H9 (cell line): ENCODE measurements around the gene LHX1. TPM values are rescaled to one million over a fixed set of nuclear protein-coding genes. Genes with fewer than 3 reads are reported as not detected.
A peak's percentile ranks its signal among the peaks of the same experiment; 100 is the strongest.

Experiments used
- DNase-seq: peaks from one replicate; pipeline ENCODE4 v3.0.0-alpha.2; 2017
- H2AFZ ChIP-seq: one replicate; pipeline ENCODE4 v1.6.1; 2013; ENCODE audit warnings: mild to moderate bottlenecking, low read length, control low read depth, moderate library complexity
- H2AK5ac ChIP-seq: 2 replicates; pipeline ENCODE4 v1.6.1; 2013; ENCODE audit warnings: low read length, control low read depth, mixed read lengths; ENCODE audit not compliant: insufficient read length
- H2BK120ac ChIP-seq: one replicate; pipeline ENCODE4 v1.6.1; 2013; ENCODE audit warnings: low read depth, mild to moderate bottlenecking, low read length, control low read depth, inconsistent platforms; ENCODE audit not compliant: poor library complexity, severe bottlenecking
- H2BK12ac ChIP-seq: 2 replicates; pipeline ENCODE4 v1.6.1; 2013; ENCODE audit warnings: low read length, control low read depth, mixed read lengths, low read depth; ENCODE audit not compliant: insufficient read length
- H2BK15ac ChIP-seq: 2 replicates; pipeline ENCODE4 v1.6.1; 2013; ENCODE audit warnings: low read depth, low read length, control low read depth
- H2BK20ac ChIP-seq: one replicate; pipeline ENCODE4 v1.6.1; 2013; ENCODE audit warnings: low read depth, mild to moderate bottlenecking, low read length, control low read depth, inconsistent platforms; ENCODE audit not compliant: poor library complexity, severe bottlenecking
- H2BK5ac ChIP-seq: 2 replicates; pipeline ENCODE4 v1.6.1; 2013; ENCODE audit warnings: low read length, control low read depth, mixed read lengths; ENCODE audit not compliant: insufficient read length
- H3K14ac ChIP-seq: 2 replicates; pipeline ENCODE4 v1.6.1; 2013; ENCODE audit warnings: low read length, control low read depth; ENCODE audit not compliant: insufficient read depth
- H3K18ac ChIP-seq: 2 replicates; pipeline ENCODE4 v1.6.1; 2013; ENCODE audit warnings: low read depth, mild to moderate bottlenecking, mixed read lengths, low read length, control low read depth; ENCODE audit not compliant: insufficient read length
- H3K23ac ChIP-seq: 2 replicates; pipeline ENCODE4 v1.6.1; 2013; ENCODE audit warnings: low read length, control low read depth, mixed read lengths, low read depth; ENCODE audit not compliant: insufficient read length
- H3K23me2 ChIP-seq: 2 replicates; pipeline ENCODE4 v1.6.1; 2013; ENCODE audit warnings: low read depth, mild to moderate bottlenecking, mixed read lengths, low read length, control low read depth; ENCODE audit not compliant: insufficient read length, poor library complexity, severe bottlenecking
- H3K27ac ChIP-seq: 2 replicates; pipeline ENCODE4 v1.5.1; 2013; ENCODE audit warnings: low read length, control low read depth, mixed read lengths, low read depth; ENCODE audit not compliant: insufficient read length
- H3K27me3 ChIP-seq: 2 replicates; pipeline ENCODE4 v1.6.1; 2013; ENCODE audit warnings: low read length, control low read depth, inconsistent platforms; ENCODE audit not compliant: insufficient read depth
- H3K4ac ChIP-seq: 2 replicates; pipeline ENCODE4 v1.6.1; 2013; ENCODE audit warnings: low read depth, mild to moderate bottlenecking, control low read depth, inconsistent platforms, low read length, moderate library complexity
- H3K4me1 ChIP-seq: 2 replicates; pipeline ENCODE4 v1.6.1; 2013; ENCODE audit warnings: low read length, control low read depth, inconsistent platforms; ENCODE audit not compliant: insufficient read depth
- H3K4me2 ChIP-seq: 2 replicates; pipeline ENCODE4 v1.6.1; 2013; ENCODE audit warnings: low read length, control low read depth, mixed read lengths; ENCODE audit not compliant: insufficient read length, insufficient read depth
- H3K56ac ChIP-seq: 2 replicates; pipeline ENCODE4 v1.6.1; 2013; ENCODE audit warnings: low read depth, mild to moderate bottlenecking, mixed read lengths, low read length, control low read depth; ENCODE audit not compliant: insufficient read length
- H3K79me1 ChIP-seq: 2 replicates; pipeline ENCODE4 v1.6.1; 2013; ENCODE audit warnings: low read depth, mild to moderate bottlenecking, moderate library complexity, low read length, control low read depth, inconsistent platforms; ENCODE audit not compliant: insufficient read depth, poor library complexity, severe bottlenecking
- H3K79me2 ChIP-seq: 2 replicates; pipeline ENCODE4 v1.6.1; 2013; ENCODE audit warnings: low read length, control low read depth, inconsistent platforms; ENCODE audit not compliant: insufficient read depth
- H3K9ac ChIP-seq: 2 replicates; pipeline ENCODE4 v1.6.1; 2013; ENCODE audit warnings: low read length, control low read depth, mixed read lengths; ENCODE audit not compliant: insufficient read length; ENCODE audit errors: extremely low read depth
- H3K9me3 ChIP-seq: one replicate; pipeline ENCODE4 v1.6.1; 2013; ENCODE audit warnings: low read depth, low read length, inconsistent platforms; ENCODE audit not compliant: control insufficient read depth
- H3T11ph ChIP-seq: one replicate; pipeline ENCODE4 v1.6.1; 2013; ENCODE audit warnings: mild to moderate bottlenecking, low read length, control low read depth, inconsistent platforms
- H4K20me1 ChIP-seq: one replicate; pipeline ENCODE4 v1.6.1; 2013; ENCODE audit not compliant: control insufficient read depth, insufficient read length, insufficient read depth
- H4K5ac ChIP-seq: 2 replicates; pipeline ENCODE4 v1.6.1; 2013; ENCODE audit warnings: low read depth, mild to moderate bottlenecking, mixed read lengths, low read length, control low read depth; ENCODE audit not compliant: insufficient read length
- H4K8ac ChIP-seq: replicated peaks from 2 replicates; pipeline ENCODE4 v1.6.1; 2013; ENCODE audit warnings: low read length, control low read depth, mixed read lengths, low read depth; ENCODE audit not compliant: insufficient read length
- H4K91ac ChIP-seq: 2 replicates; pipeline ENCODE4 v1.6.1; 2013; ENCODE audit warnings: low read depth, mild to moderate bottlenecking, moderate library complexity, mixed read lengths, low read length, control low read depth; ENCODE audit not compliant: insufficient read length
- H3K27ac Mint-ChIP-seq, 3 experiments: 2 replicates in 2 of 3; 3 replicates in 1 of 3; pipeline ENCODE4 v1.8.0; 2020 to 2021; ENCODE audit warnings: mixed read lengths in 3 of 3, mild to moderate bottlenecking in 1 of 3, moderate library complexity in 1 of 3
- H3K27me3 Mint-ChIP-seq: 2 replicates; pipeline ENCODE4 v1.8.0; 2021; ENCODE audit warnings: low read depth, mild to moderate bottlenecking, moderate library complexity, mixed read lengths
- H3K36me3 Mint-ChIP-seq, 3 experiments: 2 replicates in 2 of 3; 3 replicates in 1 of 3; pipeline ENCODE4 v1.8.0; 2020 to 2021; ENCODE audit warnings: low read depth in 3 of 3, mixed read lengths in 3 of 3; ENCODE audit not compliant: insufficient read depth in 1 of 3
- H3K4me1 Mint-ChIP-seq, 2 experiments: 2 replicates each; pipeline ENCODE4 v1.8.0; 2020; ENCODE audit warnings: mixed read lengths in 2 of 2
- H3K4me3 Mint-ChIP-seq, 2 experiments: 2 replicates in 1 of 2; 3 replicates in 1 of 2; pipeline ENCODE4 v1.8.0; 2020 to 2021; ENCODE audit warnings: mild to moderate bottlenecking in 2 of 2, mixed read lengths in 2 of 2, moderate library complexity in 1 of 2
- H3K9me3 Mint-ChIP-seq, 2 experiments: 2 replicates in 1 of 2; 3 replicates in 1 of 2; pipeline ENCODE4 v1.8.0; 2020; ENCODE audit warnings: mild to moderate bottlenecking in 2 of 2, mixed read lengths in 2 of 2, moderate library complexity in 1 of 2
- WGBS: extraction: QIAGEN DNeasy Blood & Tissue Kit; methylation state at CpG from one replicate; pipeline ENCODE4 v1.1.7; 2013; ENCODE audit warnings: missing lambda C conversion rate, low lambda C conversion rate, mixed read lengths; ENCODE audit not compliant: insufficient read length; ENCODE audit errors: extremely low coverage; 5-methylcytosine and 5-hydroxymethylcytosine counted together
- total RNA-seq: library from RNA; stranded (reverse); gene quantifications from 2 replicates; pipeline ENCODE4 v1.2.1, GENCODE V29; 2021
- TF ChIP-seq, protein P1 (sequence below): fragments of 200-600 bp; sonication (generic); conservative IDR thresholded peaks from 3 replicates; pipeline ENCODE4 v1.8.0; 2021; ENCODE audit warnings: antibody characterized with exemption, mild to moderate bottlenecking

LHX1 gene
- total RNA-seq, 1 experiment from 2014 or later: 0.22 TPM

DNA sequence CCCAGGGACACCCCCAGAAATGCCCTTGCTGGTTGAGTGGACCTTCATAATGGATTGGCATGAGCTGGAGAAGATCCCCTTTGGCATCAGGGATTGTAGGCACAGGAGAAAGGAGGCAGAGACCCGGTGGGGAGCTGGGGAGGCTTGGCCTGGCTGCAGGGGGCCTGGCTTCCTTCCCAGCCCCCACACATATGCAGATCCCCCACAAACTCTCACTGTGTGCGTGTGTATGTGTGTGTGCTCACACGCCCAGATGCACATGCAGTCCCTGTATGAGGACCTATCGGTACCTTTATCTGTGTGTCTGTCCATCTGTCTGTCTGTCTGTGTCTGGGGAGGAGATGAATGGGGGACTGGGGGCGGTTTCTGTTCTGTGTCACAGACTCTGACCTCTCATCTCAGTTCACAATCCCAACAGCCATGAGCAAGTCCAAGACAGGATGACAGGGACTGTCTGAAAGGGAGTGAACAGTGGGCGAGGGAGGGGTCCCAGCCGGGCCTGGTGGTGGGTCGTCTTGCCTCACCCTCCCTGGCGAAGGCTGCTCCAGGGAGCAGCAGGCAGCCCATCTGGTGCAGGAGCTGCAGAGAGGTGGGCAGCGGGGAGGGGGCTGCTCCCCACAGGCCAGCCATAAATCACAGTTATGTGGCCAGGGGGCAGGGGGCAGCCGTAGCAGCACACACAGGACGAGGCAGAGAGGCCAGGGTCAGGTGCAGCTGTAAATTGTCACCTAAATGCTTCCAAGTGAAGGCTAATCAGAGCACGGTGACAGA lies 46.7 kb upstream of the LHX1 start:
- Mint-ChIP-seq H3K27ac (no peak overlapping the region; a peak in 2 of 7 replicates), H3K9me3 (no peaks in the 10 kb centered on the region), H3K27me3 (peaks cover 12% of the 10 kb centered on the region), H3K36me3 (no peaks in the 10 kb centered on the region), H3K4me1 (peaks cover 2 to 31% of the 10 kb centered on the region in 2 experiments; a peak in 3 of 4 replicates), H3K4me3 (no peak overlapping the region)
- Histone ChIP-seq H3K27ac (no peak overlapping the region), H3K9me3 (no peaks in the 10 kb centered on the region), H3K14ac (peak overlapping the region; percentile 53; the same call in 1 of the 2 replicates), H3K79me1 (no peaks in the 10 kb centered on the region), H3K27me3 (no peaks in the 10 kb centered on the region), H2BK12ac (no peak overlapping the region), H3K4me1 (no peaks in the 10 kb centered on the region), H3K23me2 (no peaks in the 10 kb centered on the region), H2BK5ac (no peak overlapping the region), H2BK120ac (no peak overlapping the region), H3K23ac (no peak overlapping the region), H4K20me1 (no peaks in the 10 kb centered on the region), H4K91ac (no peak overlapping the region), H2BK20ac (no peak overlapping the region), H4K5ac (no peak overlapping the region), H3K18ac (no peak overlapping the region), H3K9ac (no peak overlapping the region), H2AFZ (no peak overlapping the region), H4K8ac (no peak overlapping the region), H3T11ph (no peak overlapping the region), H3K79me2 (no peaks in the 10 kb centered on the region), H3K56ac (no peak overlapping the region), H2AK5ac (no peak overlapping the region), H3K4me2 (no peak overlapping the region), H2BK15ac (no peak overlapping the region), H3K4ac (no peak overlapping the region)
- no CpG with 5 or more reads among the region's 13 CpGs for WGBS
- DNase-seq: no peak
- TF ChIP-seq, protein P1, sequence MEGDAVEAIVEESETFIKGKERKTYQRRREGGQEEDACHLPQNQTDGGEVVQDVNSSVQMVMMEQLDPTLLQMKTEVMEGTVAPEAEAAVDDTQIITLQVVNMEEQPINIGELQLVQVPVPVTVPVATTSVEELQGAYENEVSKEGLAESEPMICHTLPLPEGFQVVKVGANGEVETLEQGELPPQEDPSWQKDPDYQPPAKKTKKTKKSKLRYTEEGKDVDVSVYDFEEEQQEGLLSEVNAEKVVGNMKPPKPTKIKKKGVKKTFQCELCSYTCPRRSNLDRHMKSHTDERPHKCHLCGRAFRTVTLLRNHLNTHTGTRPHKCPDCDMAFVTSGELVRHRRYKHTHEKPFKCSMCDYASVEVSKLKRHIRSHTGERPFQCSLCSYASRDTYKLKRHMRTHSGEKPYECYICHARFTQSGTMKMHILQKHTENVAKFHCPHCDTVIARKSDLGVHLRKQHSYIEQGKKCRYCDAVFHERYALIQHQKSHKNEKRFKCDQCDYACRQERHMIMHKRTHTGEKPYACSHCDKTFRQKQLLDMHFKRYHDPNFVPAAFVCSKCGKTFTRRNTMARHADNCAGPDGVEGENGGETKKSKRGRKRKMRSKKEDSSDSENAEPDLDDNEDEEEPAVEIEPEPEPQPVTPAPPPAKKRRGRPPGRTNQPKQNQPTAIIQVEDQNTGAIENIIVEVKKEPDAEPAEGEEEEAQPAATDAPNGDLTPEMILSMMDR: no peak
